HG02678 (cell line): ENCODE results near the gene NPC1.

Experiments used
- ATAC-seq: cut with Tn5 transposase; IDR thresholded peaks from one replicate; pipeline ENCODE4 v1.9.1; 2021; ENCODE audit warnings: mild to moderate bottlenecking, moderate library complexity; ENCODE audit not compliant: unreplicated experiment

NPC1 gene

DNA sequence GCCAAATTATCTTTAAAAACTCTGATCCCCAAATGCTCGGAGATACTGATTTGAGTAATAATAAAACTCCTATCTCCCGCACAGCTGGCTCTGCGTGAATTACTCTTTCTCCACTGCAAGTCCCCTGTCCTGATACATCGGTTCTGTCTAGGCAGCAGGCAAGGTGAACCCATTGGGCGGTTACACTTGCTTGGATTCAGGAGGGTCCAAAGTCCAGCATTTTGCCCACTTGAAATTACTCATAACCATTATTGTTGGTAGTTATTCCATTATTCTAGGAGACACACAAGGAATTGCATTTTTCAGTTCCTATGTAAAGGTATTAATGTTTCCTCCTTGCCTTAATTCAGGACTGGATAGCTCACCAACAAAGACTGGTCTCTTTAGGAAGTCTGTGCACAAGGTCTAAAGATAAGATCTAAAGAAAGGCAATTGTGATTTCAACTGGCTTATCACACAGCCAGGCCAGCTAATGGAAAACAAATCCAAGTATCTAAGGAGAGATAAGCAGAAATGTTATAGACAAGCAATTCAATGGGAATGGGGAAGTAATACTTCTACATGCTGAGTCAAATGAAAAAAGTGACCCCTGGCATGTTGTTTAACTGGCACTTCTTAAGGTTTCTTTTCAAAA, 23.2 kb upstream of the NPC1 start:
- ATAC-seq, result no peak

DNA sequence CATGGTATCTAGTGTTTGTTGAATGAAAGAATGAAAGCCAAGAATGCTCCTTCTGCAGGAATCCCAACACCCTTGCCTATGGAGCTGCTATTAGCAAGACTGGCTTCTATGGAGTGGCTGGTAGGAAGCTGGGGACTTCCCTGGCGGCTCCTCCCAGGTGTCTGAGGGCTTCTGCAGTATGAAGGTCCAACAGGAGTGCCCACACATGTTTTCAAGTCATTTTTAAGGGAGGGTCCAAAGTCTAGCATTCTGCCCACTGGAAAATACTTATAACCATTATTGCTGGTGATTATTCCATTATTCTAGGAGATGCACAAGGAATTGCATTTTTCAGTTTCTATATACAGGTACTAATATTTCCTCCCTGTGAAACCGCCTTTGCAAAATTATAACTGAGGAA, 21.9 kb upstream of the NPC1 start:
- no peak for ATAC-seq

DNA sequence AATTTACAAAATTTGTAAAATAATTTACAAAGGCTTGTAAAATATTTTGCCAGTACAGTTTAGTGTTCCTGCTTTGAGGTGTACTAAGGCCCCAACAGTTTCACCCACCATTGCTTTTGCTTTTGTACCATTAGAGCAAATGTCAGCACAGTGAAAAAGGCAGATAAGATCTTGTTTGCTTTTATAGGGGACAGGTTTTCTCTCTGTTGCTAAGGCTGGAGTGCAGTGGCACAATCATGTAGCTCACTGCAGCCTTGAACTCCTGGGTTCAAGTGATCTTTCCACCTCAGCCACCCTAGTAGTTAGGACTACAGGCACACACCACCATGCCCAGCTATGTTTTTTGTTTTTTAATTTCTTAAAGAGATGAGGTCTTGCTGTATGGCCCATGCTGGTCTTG, 19.6 kb upstream of the NPC1 start:
- no peak for ATAC-seq

DNA sequence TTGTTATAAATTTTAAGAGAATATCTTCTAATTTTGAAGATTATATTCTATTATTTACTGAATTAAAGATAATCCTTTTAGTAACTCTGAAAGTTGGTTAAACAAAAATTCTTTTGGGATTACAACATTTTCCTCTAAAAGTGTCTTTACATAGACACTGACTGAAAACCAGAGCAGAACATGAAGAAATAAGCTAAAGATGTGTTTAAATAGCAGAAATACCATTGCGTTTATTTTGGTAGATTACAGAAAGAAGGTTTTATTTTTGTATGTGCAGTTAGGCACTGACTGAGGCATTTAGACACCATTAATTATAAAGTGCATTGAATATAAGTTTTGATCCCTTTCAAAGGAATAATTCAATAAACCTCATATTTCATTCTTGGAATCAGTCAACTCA, 13.5 kb upstream of the NPC1 start:
- ATAC-seq, result no peak

DNA sequence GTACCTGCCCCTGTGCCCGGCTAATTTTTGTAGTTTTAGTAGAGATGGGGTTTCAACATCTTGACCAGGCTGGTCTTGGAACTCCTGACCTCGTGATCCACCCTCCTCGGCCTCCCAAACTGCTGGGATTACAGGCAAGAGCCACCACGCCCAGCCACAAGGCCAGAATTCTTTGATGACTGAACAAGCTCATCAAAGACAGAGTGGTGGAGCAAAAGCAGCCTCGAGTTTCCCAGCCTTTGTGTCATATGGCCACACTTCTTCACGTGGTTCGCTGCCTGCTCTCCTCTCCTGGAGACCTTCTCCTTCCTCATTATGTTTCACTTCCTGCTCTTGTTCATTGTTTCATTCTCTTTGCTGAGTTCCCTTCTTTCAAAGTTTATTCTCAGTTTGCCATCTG, 9.9 kb upstream of the NPC1 start:
- no peak for ATAC-seq

DNA sequence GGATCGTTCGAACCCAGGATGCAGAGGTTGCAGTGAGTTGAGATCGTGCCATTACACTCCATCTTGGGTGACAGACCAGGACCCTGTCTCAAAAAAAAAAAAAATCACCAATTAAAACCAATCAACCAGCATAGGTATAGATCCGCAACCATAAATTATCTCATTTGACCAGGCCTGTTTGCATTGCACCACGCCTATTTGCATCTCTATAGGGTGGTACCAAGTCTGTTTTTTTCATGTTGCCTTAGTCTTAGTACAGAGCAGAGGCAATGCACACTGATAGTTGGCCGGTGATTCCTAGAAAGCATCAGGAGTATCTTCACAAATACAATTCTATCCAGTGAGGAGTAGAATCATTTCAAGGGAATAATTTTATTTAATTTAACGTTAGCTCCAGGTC, 9.3 kb upstream of the NPC1 start:
- ATAC-seq, result no peak

DNA sequence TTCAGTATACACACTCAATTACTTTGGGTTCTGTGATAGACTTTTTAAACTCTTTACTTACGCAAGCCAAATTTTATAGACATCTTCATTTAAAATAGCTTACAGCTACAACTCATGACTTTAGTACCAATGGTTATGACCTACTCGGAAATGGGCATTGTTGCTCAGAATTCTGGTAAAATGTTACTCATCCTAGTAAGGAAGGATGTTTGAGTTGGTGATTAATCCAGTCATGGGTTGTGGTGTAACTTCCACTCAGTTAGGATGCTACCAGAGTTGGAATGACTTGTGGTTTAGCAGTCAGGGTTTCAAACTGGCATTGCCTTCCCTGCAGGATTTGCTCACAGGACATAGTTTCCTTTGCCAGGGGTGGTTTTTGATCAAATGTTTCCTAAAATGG, 7.4 kb upstream of the NPC1 start:
- ATAC-seq, result no peak

DNA sequence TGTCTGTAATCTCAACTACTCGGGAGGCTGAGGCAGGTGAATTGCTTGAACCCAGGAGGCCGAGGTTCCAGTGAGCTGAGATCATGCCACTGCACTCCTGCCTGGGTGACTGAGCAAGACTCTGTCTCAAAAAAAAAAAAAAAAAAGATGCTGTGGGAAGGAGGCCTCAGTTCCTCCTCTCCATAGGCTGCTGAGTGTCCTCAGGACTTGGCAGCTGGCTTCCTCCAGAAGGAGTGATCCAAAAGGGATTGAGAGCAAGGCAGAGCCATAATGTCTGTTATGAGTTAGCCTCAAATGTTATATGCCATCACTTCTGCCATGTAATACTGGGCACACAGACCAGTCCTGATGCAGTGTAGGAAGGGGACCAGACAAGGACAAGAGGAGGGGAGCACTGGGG, 6.6 kb upstream of the NPC1 start:
- no peak for ATAC-seq

DNA sequence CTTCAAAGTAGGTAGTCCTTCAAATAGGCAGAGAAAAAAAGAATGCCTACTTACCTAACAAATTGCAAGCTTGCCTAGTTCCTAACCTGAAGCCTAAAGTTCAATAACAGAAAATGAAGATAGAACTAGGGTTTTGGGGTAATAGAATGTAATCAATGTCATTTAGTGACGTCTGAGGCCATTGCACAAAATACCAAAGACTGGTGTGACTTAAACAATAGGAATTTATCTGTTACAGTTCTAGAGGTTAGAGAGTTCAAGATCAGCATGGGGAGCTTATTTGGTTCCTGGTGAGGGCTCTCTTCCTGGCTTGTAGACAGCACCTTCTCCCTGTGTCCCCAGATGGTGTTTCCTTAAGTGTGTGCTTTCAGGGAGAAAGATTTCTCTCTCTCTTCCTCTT, 4.7 kb upstream of the NPC1 start:
- no peak for ATAC-seq

GRCh38 chr18:23588836-23589560, 2.7 kb upstream of the NPC1 start:
- no peak for ATAC-seq

DNA sequence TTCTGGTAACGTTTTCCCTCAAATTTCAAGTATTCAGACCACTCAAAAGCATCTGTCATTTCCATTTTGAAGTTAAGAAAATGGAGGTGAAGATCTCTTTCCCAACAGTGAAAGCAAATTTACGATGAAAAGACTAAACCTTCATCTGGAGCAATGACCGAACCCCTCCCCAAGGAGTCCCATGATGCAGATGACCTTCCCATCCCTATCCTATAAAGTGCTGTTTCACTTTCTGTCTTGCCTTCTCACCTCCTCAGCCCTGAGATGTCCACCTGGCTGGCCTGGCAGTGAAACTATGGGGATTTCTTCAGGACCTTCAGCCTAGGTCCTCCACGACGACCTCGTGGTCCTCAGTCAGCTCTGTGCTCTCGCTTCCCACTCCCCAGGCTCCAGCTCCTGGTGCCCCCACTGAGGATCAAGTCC, 925 bp upstream of the NPC1 start:
- no peak for ATAC-seq

- peak; percentile 25 for ATAC-seq
Measured at GRCh38 chr18:23585897-23586248, 433 bp downstream of the NPC1 start.

GRCh38 chr18:23585007-23585871, 1.1 kb downstream of the NPC1 start:
- no peak for ATAC-seq

GRCh38 chr18:23584019-23584983, 2.0 kb downstream of the NPC1 start:
- ATAC-seq, result no peak

DNA sequence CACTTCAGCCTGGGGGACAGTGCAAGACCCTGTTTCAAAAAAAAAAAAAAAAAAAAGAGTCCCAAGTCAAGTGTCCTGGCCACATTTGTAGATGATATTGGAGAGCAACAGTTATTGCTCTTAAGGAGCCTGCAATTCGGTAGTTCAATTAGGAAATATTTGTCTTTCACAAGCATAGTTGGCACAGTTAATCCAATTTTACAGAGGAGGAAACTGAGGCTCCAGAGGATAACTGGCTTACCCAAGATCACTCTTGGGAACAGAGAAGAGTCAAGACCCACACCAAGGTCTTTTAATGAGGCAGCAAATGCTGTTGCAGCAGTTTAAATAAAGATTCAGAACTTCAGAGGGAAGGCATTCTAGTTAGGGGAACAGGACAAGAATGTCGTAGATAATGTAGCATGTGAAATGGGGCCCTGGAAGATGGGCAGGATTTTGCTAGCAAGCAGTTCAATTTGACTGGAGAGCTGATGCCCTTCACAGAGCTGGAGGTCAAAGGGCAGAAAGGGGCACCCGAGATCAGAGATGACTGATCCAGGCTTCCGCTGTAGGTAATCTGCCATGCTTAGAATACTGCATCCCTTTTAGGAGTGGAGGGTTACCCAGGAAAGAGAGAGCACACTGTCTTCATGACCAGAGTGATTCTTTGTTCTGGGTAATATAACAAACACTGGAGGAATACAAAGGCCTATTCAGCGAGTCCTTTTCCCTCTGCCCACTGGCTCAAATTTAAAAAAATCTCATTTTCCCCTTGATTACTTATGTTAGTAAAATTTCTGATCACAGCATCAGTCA, 3.0 kb downstream of the NPC1 start:
- no peak for ATAC-seq

DNA sequence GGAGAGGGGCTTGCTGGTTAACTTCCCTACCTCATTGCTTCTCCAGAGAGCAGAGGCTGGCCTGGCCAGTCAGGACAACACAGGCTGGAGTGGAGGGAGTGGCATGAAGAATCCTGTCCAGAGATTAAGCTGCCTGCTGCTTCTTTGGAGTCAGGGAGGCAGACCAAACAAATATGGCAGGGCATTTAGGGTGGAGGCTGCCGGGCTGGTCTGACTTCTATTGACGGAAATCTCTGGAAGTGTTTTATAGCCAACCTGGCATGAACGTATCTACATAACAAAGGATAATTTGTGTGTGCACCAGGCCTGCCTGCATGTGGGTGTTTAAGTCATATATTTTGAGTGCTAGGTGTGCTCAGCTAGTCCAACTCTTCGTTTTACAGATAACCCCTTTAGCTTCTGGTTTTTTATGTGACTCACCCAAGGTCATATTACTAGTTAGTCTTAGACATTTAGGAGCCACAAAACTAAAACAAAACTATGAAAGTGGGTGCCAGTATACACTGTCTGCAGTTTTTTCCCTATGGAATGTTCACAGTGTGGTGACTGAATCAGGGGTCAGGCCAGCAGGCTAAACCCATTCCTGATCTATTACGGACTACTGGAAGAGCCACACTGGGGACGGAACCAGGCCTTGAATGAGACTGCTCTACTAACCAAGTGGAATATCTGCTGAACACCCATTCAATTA, 5.5 kb downstream of the NPC1 start:
- no peak for ATAC-seq

GRCh38 chr18:23578891-23579653, 7.2 kb downstream of the NPC1 start:
- ATAC-seq, result no peak

DNA sequence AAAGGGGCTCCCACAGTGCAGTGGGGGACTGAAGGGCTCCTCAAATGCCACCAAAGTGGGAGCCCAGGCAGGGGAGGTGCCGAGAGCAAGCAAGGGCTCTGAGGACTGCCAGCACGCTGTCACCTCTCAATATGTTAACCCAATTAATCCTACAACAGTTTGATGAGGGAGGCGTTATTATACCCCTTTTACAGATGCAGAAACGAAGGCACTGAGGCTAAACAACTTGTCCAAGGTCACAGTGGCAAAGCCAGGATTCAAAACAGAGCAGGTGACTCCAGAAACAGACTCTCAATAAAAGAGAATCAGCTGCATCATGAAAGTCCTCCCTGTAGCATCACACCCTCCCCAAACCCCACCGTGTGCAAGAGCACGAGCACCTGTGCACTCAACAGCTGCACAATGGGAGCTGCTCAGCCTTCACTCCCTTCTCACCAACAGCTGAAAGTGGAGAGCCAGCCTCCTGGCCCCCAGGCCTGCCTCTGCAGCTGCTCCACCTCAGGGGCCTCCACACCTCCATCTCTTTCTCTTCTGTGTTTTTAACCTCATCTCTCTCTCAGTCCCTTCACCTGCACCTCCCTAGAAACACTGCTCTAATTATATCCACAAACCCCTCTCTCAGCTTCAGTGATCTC, 8.1 kb downstream of the NPC1 start:
- ATAC-seq, result no peak
